ENCODE results near the gene PSEN1.

DNA sequence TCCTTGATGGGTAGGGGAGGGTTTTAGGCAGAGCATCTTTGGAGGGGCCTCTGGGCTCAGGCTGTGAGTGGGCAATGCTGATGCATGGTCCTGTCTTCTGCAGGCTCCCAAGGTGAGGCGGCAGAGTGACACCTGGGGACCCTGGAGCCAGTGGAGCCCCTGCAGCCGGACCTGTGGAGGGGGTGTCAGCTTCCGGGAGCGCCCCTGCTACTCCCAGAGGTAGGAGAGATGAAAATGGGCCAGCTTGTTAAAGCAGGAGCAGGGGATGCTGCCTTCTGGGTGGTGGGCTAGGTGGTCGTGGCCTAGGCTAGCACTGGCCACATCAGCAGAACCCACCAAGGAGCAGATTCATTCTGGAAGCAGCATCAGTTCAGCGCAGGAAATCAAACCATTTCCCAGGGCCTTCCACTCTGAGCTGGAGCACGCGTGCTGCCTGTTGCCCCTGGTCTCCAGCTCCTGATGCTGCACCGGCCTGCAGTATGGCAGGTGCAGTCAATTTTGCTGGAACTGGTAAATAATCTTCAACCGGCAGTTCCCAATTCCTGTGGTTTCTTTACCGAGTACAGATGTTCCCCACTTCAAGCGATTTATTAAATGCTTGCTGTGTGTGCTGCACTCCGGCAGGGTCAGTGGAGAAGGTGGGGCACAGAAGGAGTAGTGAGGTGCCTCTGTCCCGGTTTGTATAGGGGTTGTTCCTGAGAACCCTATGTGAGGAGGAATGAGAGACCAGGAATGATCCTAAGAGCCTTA, 108.4 kb downstream of the PSEN1 start:
- TF ChIP-seq, protein P1, sequence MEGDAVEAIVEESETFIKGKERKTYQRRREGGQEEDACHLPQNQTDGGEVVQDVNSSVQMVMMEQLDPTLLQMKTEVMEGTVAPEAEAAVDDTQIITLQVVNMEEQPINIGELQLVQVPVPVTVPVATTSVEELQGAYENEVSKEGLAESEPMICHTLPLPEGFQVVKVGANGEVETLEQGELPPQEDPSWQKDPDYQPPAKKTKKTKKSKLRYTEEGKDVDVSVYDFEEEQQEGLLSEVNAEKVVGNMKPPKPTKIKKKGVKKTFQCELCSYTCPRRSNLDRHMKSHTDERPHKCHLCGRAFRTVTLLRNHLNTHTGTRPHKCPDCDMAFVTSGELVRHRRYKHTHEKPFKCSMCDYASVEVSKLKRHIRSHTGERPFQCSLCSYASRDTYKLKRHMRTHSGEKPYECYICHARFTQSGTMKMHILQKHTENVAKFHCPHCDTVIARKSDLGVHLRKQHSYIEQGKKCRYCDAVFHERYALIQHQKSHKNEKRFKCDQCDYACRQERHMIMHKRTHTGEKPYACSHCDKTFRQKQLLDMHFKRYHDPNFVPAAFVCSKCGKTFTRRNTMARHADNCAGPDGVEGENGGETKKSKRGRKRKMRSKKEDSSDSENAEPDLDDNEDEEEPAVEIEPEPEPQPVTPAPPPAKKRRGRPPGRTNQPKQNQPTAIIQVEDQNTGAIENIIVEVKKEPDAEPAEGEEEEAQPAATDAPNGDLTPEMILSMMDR (conservative IDR thresholded peaks at IDR 0.05; ENCODE audit: low read depth, low read length), result no peak
- TF ChIP-seq EZH2 (IDR thresholded peaks at IDR 0.05; ENCODE audit: borderline replicate concordance, low read depth, low read length, poor library complexity, severe bottlenecking), result no peak
